CD4-positive, alpha-beta T cell treated with Interleukin-15 for 1 hour (primary cell): ENCODE data around the gene ALG14.

Experiments used
- DNase-seq: peaks from one replicate; pipeline ENCODE4 v3.0.0-alpha.2; 2020

Gene ALG14

DNA sequence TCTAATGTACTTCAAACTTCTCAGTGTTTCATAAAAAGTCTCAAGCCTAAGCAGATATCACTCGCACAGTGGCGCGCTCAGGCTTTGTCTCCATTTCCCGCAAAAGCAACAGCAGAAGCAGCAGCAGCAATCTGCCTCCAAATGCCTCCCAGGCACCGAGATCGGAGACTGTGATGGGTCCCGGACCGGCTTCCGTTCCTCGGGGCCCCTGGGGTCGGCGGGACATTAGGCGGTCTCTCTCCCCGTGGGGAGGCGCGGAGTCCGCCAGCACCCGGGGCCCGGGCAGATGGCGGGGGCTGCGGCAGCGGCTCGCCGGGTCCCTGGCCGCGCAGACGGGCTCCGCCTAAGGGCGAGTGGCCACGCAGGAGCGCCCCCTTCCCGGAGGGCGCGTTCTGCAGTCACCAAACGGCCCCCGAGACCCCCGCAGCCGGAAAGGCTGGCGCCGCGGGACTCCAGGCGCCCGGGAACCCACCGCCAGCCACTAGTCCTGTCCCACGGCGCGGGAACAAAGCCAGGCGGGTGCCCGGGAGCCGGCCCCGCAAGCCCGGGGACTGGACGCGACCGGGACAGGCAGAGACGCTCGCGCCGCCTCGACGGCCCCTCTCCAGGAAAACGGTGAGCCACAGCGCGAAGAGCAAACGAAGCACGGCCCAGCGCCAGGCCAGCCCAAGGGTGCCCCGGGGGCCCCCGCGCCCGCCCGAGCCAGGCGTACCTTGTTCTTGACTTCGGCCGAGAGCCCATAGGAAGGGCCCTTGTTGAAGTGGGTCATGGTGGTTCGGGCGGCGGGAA lies 146.4 kb downstream of the ALG14 start:
- DNase-seq: no peak

DNA sequence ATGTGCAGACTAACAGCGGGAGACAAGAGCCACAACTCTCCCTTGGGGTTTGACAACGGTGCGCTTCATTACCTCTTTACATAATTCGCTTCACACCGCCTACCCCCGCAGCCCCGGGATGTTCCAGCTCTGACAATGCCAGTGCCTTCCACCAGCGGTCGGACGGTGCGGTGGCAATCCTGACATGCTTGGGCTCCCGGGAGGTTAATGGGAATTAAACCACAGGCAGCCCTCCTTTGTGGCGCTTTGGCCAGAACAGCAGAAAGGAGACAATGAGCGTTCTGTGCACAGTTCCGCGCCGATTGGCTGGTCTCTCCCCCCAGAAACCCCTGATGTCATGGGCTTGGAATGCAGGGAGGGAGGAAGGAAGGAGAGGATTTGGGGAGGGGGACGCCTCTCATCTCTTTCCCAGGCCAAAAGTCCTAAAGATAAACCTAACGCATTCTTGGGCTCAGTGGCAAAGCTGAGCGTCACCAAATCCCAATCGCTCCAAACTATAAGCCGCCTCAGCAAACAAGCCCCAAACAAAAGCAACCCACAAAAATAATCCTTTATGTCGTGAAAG lies 147.1 kb downstream of the ALG14 start:
- DNase-seq: peak; percentile 21

DNA sequence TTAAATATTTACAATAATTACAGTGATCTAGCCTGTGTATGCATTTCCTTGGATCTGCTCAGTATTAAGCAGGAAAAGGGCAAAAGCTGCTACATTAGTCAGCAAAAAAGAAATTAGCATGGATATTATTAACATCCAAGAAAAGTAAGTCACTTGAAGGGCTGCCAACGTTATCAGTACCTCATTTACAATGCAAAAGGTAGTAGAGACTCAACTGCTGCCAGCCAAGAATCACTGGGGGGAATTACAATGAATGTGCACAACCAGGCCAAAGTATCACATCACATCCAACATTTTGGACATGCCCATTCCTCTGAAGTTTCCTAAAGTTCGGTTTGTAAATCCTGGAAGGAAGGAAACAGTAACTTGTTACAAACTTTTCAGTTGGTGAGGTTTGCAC lies 147.7 kb downstream of the ALG14 start:
- no peak for DNase-seq
